NCI-H526 treated with DMSO at 0.1 percent for 48 hours (cell line): ENCODE data around the gene NPHP4.
"Not testable (repeated sequence)": the region's sequence is repeated elsewhere in the genome, so short reads cannot be mapped to it uniquely, and the experiment has no call there.

Experiments
- DNase-seq: peaks from one replicate; lab custom pipeline; 2025; lab: John Stamatoyannopoulos, UW

The NPHP4 gene

GRCh38 chr1:5853858-5854257 lies 138.4 kb downstream of the NPHP4 start:
- DNase-seq: not testable (repeated sequence)

GRCh38 chr1:5850503-5850902 lies 141.7 kb downstream of the NPHP4 start:
- DNase-seq: no peak

- no peak for DNase-seq
Measured at GRCh38 chr1:5849550-5849949, 142.7 kb downstream of the NPHP4 start.

GRCh38 chr1:5847013-5847659 lies 145.1 kb downstream of the NPHP4 start:
- no peak for DNase-seq

GRCh38 chr1:5845376-5845775 lies 146.8 kb downstream of the NPHP4 start:
- DNase-seq: no peak

- no peak for DNase-seq
Measured at GRCh38 chr1:5844442-5844841, 147.8 kb downstream of the NPHP4 start.

- no peak for DNase-seq
Measured at GRCh38 chr1:5843521-5844096, 148.6 kb downstream of the NPHP4 start.

GRCh38 chr1:5842679-5843078 lies 149.5 kb downstream of the NPHP4 start:
- no peak for DNase-seq

- DNase-seq: no peak
Measured at GRCh38 chr1:5840551-5841001, 151.6 kb downstream of the NPHP4 start.

GRCh38 chr1:5839881-5840550 lies 152.2 kb downstream of the NPHP4 start:
- no peak for DNase-seq

- no peak for DNase-seq
Measured at GRCh38 chr1:5839161-5839880, 152.9 kb downstream of the NPHP4 start.

- DNase-seq: no peak
Measured at GRCh38 chr1:5837976-5838653, 154.1 kb downstream of the NPHP4 start.

GRCh38 chr1:5836776-5837440 lies 155.3 kb downstream of the NPHP4 start:
- DNase-seq: no peak

GRCh38 chr1:5835179-5835562 lies 157.1 kb downstream of the NPHP4 start:
- DNase-seq: no peak

GRCh38 chr1:5834477-5835178 lies 157.6 kb downstream of the NPHP4 start:
- DNase-seq: no peak

- DNase-seq: no peak
Measured at GRCh38 chr1:5833911-5834310, 158.3 kb downstream of the NPHP4 start.

- no peak for DNase-seq
Measured at GRCh38 chr1:5832916-5833895, 159.0 kb downstream of the NPHP4 start.

GRCh38 chr1:5831600-5832335 lies 160.5 kb downstream of the NPHP4 start:
- DNase-seq: no peak
